ENCODE measurements around the gene PNLIPRP2. TPM values are rescaled to one million over a fixed set of nuclear protein-coding genes. Genes with fewer than 3 reads are reported as not detected.
A peak's percentile ranks its signal among the peaks of the same experiment; 100 is the strongest.

PNLIPRP2 gene
- total RNA-seq, 4 donors from 2014 or later: not detected

GRCh38 chr10:116685807-116686206 is 65.1 kb downstream of the PNLIPRP2 start:
- no peaks in the 10 kb centered on the region for H3K36me3 ChIP-seq
- intact Hi-C loops (cut with DNase I): loop anchor here (10.0 kb wide), 1 partner anchor 489 kb away; no protein-coding TSS in a partner anchor
- peaks cover 0 to 34% (median 0%) of the 10 kb centered on the region in 3 donors for H3K4me1 ChIP-seq
- H3K27ac ChIP-seq: no peak overlapping the region
- WGBS, 2 donors: 93% methylated on average over 6 of the region's 6 CpGs; no CpG with 5 or more reads in 1 of the 2 donors
- no peaks in the 10 kb centered on the region for H3K9me3 ChIP-seq
- H3K4me3 ChIP-seq: no peak overlapping the region
- no peak for DNase-seq
- peaks cover 0 to under 1% (median 0%) of the 10 kb centered on the region in 4 donors for H3K27me3 ChIP-seq
- TF ChIP-seq POLR2A (IDR thresholded peaks at IDR 0.05): no peak
- no peak for TF ChIP-seq CTCF (IDR thresholded peaks at IDR 0.05)

GRCh38 chr10:116686632-116687031 is 65.9 kb downstream of the PNLIPRP2 start:
- Histone ChIP-seq H3K27me3 (peaks cover 0 to 3% (median 0%) of the 10 kb centered on the region in 4 donors), H3K36me3 (no peaks in the 10 kb centered on the region), H3K4me1 (peaks cover 0 to 43% (median 0%) of the 10 kb centered on the region in 3 donors), H3K27ac (no peak overlapping the region), H3K4me3 (no peak overlapping the region), H3K9me3 (no peaks in the 10 kb centered on the region)
- intact Hi-C loops (cut with DNase I): loop anchor here (10.0 kb wide), 1 partner anchor 488 kb away; no protein-coding TSS in a partner anchor
- no peak for DNase-seq
- 87 to 89% methylated on average over 3 of the region's 3 CpGs for WGBS, 2 donors
- TF ChIP-seq POLR2A (IDR thresholded peaks at IDR 0.05) (no peak), CTCF (IDR thresholded peaks at IDR 0.05) (no peak)

- H3K4me3 ChIP-seq: no peak overlapping the region
- intact Hi-C loops (cut with DNase I): loop anchor here (10.0 kb wide), 1 partner anchor 487 kb away; no protein-coding TSS in a partner anchor
- H3K9me3 ChIP-seq: no peaks in the 10 kb centered on the region
- H3K27me3 ChIP-seq: peaks cover 0 to 3% (median 0%) of the 10 kb centered on the region in 4 donors
- DNase-seq: no peak
- no peaks in the 10 kb centered on the region for H3K36me3 ChIP-seq
- peaks cover 0 to 43% (median 0%) of the 10 kb centered on the region in 3 donors for H3K4me1 ChIP-seq
- no peak overlapping the region for H3K27ac ChIP-seq
- 72 to 86% methylated on average over 6 of the region's 6 CpGs for WGBS, 2 donors
- TF ChIP-seq CTCF (IDR thresholded peaks at IDR 0.05) (no peak), POLR2A (IDR thresholded peaks at IDR 0.05) (no peak)
Observed at GRCh38 chr10:116687633-116688032, 66.9 kb downstream of the PNLIPRP2 start.

- Histone ChIP-seq H3K4me1 (peaks cover 0 to 42% (median 0%) of the 10 kb centered on the region in 3 donors), H3K36me3 (no peaks in the 10 kb centered on the region), H3K4me3 (peak overlapping the region in 1 of 4 donors; percentile 15), H3K27me3 (peaks cover 0 to 3% (median 0%) of the 10 kb centered on the region in 4 donors), H3K9me3 (no peaks in the 10 kb centered on the region), H3K27ac (peak overlapping the region in 2 of 4 donors; percentile 50 to 57)
- no peak for TF ChIP-seq CTCF (IDR thresholded peaks at IDR 0.05)
- no peak for TF ChIP-seq POLR2A (IDR thresholded peaks at IDR 0.05)
- WGBS, 2 donors: 48 to 63% methylated on average over 4 to 7 of the region's 7 CpGs
- no peak for DNase-seq
- intact Hi-C loops (cut with DNase I): loop anchor here (10.0 kb wide), 1 partner anchor 487 kb away; no protein-coding TSS in a partner anchor
Observed at GRCh38 chr10:116688241-116688711, 67.5 kb downstream of the PNLIPRP2 start.

- no peak for TF ChIP-seq CTCF (IDR thresholded peaks at IDR 0.05)
- TF ChIP-seq POLR2A (IDR thresholded peaks at IDR 0.05): no peak
- intact Hi-C loops (cut with DNase I): loop anchor here (10.0 kb wide), 1 partner anchor 486 kb away; no protein-coding TSS in a partner anchor
- H3K27me3 ChIP-seq: peaks cover 0 to 3% (median 0%) of the 10 kb centered on the region in 4 donors
- 56 to 68% methylated on average over 5 to 7 of the region's 7 CpGs for WGBS, 2 donors
- DNase-seq: no peak
- no peaks in the 10 kb centered on the region for H3K36me3 ChIP-seq
- H3K4me3 ChIP-seq: no peak overlapping the region
- peaks cover 0 to 42% (median 0%) of the 10 kb centered on the region in 3 donors for H3K4me1 ChIP-seq
- no peaks in the 10 kb centered on the region for H3K9me3 ChIP-seq
- H3K27ac ChIP-seq: peak overlapping the region in 2 of 4 donors; percentile 50 to 57
Observed at GRCh38 chr10:116688741-116689495, 68.2 kb downstream of the PNLIPRP2 start.

All from esophagus squamous epithelium (tissue), 5 donors.